ENCODE data around the gene FAM149A.

The FAM149A gene

DNA sequence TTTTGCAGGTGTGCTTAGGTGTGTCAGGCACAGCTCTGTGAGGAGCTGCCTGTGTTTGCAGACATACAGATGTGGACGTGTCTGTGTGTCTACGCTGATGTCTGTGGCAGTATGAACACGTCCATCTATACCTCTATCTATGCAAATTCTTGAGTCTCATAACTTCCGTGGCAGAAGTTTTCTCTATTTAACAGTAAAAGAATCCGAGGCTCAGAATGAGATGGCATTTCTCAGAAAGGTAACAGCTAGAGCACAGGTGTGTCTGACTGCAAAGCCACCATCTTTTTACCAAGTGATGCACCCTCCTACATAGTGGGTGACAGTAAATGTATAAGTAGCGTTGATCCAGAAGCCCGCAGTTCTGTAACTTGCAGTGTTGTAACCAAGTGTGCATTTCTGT, 47.0 kb downstream of the FAM149A start:
- H3K4me3 ChIP-seq (ENCODE audit: low read depth, low read length) = no peak overlapping the region

DNA sequence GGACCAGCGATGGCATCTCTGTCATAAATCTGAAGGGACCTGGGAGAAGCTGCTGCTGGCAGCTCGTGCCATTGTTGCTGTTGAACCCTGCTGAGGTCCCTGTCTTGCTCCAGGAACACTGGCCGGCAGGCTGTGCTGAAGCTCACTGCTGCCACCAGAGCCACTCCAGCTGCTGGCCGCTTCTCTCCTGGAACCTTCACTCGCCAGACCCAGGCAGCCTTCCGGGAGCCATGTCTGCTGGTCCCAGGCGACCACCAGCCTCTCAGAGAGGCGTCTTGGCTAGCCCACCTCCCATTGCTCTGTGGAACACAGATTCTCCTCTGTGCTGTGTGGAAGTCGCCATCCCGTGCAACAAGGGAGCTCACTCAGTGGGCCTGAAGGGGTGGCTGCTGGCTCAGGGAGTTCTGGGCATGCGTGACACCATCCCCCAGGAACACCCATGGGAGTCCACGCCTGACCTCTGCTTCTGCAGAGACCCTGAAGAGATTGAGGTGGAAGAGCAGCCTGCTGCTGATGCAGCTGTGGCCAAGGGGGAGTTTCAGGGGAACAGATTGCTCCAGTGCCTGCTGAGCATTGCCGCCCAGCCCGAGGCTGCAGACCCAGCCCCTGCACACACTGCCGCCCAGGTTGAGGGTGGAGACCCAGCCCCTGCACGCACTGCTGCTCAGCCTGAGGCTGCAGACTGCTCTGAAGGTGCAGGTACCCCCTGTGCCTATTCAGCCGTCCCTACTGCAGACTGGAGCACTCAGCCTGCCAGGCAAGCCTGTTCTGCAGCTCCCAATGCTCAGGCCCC, 53.7 kb downstream of the FAM149A start:
- H3K4me3 ChIP-seq (ENCODE audit: low read depth, low read length) = no peak overlapping the region

DNA sequence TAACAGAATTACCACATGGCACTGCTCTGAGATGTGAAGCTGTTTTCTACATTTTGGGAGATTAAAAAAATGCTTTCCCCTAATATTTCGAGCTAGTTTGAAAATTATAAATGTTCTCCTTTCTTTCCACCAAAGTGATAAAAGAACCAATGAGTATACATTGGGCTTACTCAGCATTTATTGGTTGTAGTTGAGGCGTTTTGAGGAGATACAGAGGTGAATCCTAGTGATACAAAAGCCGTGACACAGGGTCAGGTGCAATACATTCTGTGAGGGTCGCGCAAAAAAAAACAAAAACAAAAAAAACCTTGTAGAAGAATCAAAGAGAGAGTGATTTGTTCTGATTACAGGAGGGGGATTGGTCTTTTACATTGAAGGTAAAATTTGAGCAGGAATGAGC, 54.5 kb downstream of the FAM149A start:
- no peak overlapping the region for H3K4me3 ChIP-seq (ENCODE audit: low read depth, low read length)

DNA sequence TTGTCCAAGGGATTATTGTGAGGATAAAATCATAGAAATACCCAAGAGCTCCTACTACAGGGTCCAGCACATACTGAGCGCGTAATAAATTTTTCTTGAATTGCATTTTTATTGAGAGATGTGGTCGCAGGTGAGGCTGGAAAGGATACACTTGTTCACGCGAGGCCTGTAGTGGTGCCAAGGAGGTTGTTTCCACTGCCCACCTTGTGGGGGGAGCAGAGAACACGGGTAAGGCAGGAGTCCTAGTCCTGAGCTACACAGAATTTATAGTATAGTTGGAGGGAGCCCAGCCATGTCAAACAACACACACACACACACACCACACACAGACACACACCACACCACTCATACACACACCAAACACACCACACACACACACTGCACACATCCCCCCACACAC, 55.1 kb downstream of the FAM149A start:
- H3K4me3 ChIP-seq (ENCODE audit: low read depth, low read length) = no peak overlapping the region

DNA sequence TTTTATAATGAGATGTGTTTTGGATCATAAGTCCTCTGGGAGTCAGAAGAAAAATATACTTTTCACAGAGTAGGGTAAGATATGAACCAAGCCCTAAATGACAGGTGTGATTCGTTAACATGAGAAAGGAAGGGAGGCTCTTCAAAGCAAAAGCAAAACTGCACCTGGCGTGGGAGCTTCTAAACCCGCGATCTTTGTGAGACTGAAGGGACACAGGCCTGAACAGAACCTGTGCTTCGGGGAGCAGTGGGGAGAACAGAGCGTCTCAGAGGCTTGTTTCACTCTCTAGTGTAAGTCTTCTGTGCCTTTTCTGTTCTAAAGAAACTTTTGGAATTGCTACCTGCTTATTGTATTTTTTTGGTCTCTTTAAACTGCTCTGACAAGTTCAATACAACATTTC, 56.6 kb downstream of the FAM149A start:
- H3K4me3 ChIP-seq (ENCODE audit: low read depth, low read length) = no peak overlapping the region

DNA sequence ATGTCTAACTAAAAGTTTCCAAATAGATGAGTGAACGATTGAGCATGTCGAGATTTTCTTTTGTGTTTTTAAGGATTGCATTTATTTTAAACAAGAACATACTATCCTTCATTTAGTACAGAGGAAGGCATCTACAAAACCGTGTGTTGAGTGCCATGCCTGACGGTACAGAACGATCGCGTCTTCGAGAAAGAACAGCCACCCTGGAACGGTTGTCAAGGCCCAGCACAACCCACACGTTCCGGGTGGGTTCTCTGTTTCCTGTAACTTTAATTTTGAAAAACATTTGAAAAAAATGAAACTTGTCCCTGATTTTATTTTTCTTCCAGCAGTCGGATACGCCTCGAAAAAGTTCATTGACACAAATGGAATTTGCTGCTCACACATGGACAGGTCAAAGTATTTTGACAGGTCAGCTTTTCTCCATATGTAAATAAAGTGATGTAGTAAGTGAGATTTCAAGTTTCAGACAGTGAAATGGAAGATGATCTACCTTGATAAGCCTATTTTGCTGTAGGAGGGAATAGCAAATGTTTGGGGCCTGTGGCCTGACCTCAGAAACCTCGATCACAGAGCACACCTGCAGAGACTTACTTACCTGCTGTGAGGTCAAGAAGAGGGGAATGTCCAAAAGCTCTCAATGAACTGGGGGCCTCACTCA, 62.5 kb downstream of the FAM149A start:
- H3K4me3 ChIP-seq (ENCODE audit: low read depth, low read length) = no peak overlapping the region

DNA sequence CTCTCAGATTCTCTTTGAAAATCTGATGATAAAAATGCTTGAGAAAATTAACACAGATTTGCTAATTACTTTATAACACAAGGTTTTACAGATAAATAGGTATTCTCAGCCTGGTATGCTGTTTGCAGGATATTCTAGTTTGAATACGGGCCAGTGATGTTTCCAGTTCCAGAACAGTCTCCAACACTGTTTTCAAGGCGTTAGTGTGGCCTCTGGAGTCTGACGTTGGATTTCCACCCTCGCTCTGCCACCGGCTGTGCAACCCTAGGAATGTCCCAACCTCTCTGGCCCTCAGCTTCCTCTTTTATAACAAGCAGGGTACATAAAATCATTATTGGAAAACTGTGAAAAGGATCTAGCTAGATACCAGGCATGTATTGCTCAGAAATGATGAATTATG, 63.1 kb downstream of the FAM149A start:
- H3K4me3 ChIP-seq (ENCODE audit: low read depth, low read length) = no peak overlapping the region

DNA sequence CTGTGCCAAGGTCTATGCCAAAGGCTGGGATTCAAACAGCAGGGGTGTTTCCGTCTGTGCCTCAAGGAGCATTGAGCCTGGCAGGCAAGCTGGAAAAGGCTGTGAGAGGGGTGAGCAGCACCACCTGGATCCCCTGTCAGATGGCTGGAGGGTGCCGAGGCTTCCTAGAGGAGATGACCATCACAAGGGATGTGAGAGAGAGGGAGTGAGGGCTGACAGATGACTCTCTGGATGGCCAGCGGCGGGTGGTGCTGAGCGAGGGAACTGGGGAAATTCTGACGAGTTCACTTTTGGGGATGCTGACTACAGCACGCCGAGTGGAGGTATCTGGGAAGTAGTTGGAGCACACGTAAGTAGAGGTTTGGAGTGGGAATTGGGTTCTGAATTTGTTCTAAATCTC, 64.2 kb downstream of the FAM149A start:
- H3K4me3 ChIP-seq (ENCODE audit: low read depth, low read length) = no peak overlapping the region

DNA sequence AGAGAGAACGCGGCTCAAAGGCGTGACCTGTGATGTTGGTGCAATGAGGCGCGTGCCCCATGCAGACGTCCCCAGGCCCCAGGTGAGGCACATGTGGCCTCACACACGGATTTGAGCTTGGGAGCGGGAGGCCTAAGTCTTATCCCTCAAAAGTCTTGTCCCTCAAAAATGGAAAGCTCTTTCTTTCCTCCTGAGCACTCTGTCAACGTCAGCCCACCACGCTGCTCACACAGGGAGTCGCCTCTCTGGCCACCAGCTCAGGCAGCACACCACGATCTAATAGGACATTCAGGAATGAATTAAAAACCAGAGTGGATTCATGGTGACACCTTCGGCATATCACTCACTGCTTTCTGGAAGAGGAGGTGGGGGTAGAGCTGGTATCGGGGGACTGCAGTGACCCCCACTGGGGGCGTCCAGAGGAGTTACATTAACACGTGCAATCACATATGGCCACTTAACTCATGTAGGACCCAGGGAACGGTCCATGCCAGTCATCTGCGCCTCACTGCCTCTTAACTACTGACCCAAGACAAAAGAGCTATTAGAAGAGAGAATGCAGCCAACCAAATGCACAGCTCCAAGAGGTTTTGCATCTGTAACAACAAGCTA, 64.9 kb downstream of the FAM149A start:
- H3K4me3 ChIP-seq (ENCODE audit: low read depth, low read length) = no peak overlapping the region

DNA sequence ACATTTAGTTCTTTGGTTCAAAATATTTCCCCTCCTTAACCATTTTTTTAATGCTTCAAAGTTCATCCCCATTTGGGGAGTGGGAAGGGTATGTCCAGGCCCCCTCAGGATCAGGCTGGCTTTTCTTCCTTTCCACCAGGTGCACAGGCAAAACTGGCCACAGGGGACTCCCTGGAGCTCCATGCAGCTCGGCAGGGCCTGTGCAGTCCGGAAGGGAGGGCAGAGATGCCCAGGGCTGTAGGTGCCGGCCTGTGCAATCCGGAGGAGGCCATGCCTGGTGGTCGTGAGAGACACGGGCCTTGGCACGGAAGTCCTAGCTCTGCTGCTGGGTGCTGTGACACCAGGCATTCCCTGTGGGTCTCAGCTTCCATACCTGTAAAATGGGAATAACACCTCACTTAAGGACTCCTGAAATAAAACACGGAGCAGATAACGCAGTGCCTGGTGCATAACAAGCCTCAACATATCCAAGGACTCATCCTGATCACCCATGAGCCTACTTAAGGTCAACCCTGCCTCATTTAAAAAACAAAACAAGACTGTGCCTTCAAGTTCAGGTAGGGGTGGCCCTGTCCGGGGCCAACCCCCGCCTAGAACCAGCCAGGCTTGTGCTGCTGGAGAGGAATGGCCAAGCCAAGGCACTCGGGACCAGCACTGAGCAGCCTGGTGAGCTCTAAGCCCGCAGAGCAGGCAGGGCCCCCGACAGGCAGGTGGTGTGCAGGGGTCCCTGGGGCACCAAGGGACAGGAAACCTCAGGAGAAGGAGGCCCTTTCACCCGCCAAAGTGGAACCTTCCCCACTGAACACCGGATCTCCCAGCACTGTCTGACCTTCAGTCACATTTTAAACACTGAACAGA, 65.7 kb downstream of the FAM149A start:
- H3K4me3 ChIP-seq (ENCODE audit: low read depth, low read length) = no peak overlapping the region

DNA sequence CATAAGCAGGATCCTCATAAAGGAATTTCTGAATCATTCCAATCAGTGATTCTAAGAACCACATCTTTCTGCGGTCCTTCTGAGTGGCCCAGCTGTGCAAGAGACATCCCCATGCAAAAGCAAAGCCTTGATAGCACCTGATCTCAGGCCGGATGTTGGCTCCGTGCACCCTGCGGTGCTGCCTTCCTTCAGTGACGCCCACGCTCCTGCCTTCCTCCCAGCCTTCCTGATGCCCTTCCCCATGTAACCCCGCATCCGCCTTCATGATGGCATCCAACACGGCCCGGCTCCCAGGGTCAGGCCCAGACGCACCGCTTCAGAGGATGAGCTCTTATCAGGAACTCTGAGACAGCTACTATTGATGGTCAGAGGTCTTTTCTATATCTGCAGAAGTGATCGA, 66.5 kb downstream of the FAM149A start:
- no peak overlapping the region for H3K4me3 ChIP-seq (ENCODE audit: low read depth, low read length)

DNA sequence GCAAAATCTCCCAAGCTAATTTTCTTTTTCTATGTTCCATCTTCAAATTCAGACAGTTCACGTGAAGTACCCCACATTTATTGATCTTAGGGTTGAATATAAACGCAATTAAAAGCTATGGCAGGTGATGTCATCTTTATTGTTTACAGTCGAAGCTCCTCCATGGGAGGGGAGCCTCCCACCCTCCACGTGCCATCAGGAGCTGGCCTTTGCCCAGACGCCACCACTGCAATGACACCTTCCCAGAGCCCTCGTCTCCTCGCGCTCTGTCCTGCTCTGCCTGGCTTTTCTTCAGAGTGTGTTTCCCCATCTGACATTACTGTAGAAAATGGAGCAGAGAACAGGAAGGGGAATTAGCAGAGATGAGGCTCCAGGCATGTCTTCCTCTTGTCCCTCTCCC, 68.0 kb downstream of the FAM149A start:
- H3K4me3 ChIP-seq (ENCODE audit: low read depth, low read length) = no peak overlapping the region

DNA sequence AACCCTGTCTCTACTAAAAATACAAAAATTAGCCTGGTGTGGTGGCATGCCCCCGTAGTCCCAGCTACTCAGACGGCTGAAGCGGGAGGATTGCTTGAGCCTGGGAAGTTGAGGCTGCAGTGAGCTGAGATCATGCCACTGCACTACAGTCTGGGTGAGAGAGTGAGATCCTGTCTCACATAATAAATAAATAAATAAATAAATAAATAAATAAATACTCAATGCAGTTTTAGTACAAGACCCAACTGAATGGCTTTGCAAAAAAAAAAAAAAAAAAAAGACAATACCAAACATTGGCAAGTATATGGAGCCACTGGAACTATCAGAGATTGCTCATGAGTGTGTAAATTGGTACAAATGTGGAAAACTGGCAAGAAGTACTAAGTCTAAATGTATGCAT, 83.6 kb downstream of the FAM149A start:
- no peak overlapping the region for H3K4me3 ChIP-seq (ENCODE audit: low read depth, low read length)

DNA sequence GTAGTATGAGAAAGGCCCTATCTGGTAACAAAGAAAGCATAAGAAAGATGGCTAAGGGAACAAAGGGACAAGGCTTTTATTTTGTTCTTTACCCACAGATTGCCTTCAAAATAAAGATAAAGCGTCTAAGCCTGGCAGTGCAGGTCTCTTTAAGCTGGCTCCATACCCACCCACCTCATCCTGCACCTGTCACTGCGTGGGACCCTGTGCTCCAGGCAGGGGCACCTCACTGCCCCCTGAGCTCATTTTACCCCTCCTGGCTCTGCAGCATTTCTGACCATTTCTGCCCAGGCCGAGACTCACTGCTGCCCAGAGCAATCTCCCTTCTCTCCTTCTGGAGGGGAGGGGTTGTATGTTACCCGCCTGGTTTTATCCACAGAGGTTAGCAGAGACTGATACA, 85.2 kb downstream of the FAM149A start:
- H3K4me3 ChIP-seq (ENCODE audit: low read depth, low read length) = no peak overlapping the region

DNA sequence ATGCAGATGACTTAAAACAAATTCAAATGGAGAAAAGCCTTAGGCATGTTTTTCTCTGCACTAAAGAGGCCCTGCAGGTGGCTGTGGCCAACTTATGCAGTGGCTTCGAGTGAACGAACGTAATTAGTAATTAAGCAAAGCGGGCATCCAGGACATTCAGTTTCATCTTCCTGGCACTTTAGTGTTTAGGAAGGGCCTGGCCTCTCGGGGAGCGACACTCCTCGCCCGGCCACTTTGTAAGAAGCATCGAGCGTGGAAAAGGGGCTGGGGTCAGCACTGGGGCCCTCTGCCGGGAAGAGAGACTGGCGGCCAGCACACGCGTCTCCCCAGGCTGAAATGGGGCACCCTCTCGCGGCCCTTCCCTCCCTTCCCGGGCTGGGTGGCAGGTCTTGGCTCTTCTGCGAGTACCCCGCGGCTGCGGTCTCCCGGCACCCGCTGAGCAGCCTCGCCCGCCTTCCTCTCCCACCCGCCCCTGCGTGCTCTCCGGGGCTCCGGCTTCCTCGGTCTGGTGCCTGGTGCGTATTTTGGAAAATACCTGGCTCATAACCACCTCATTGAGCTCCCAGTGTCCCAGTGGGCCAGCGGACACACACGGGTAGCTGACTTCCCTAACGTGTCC, 86.2 kb downstream of the FAM149A start:
- H3K4me3 ChIP-seq (ENCODE audit: low read depth, low read length) = peak overlapping the region; percentile 88

DNA sequence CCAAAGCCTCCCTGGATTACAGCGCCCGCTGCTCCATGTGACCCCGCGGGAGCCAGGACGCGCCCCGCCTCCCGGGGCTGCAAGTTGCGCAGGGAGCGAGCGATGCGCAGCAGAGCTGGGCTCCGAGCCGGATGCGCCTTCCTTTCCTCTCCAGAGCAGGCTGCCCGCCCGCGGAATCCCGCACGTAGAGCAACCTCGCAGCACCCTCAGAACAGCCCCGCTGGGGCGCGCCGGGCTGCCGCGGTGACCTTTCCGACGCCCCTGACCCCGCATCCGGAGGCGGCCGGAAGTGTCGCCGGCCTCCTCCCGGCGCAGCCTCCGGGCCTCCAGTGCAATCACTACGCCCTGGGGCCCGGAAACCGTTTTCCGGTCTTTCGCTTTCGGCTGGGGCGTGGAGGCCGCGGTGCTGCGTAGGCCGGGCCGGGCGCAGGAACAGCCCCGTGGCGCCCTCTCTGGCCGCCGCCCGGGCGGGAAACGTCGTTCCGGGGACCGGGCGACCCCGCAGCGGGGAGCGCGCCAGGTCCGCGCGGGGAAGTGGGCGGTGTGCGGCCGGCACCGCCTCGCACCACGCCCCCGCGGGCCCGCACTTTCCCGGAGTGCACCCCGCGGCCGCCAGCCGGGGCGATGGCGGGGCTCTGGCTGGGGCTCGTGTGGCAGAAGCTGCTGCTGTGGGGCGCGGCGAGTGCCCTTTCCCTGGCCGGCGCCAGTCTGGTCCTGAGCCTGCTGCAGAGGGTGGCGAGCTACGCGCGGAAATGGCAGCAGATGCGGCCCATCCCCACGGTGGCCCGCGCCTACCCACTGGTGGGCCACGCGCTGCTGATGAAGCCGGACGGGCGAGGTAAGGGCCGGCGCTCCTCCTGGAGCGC, 86.9 kb downstream of the FAM149A start, which contains the start of gene CYP4V2:
Gene CYP4V2, plus strand, starts transcription at position 368 of the 866 bp plus-strand sequence. Its CDS starts 257 bp downstream, at position 625.
- H3K4me3 ChIP-seq (ENCODE audit: low read depth, low read length) = peak within 1 kb of the TSS; percentile 88

DNA sequence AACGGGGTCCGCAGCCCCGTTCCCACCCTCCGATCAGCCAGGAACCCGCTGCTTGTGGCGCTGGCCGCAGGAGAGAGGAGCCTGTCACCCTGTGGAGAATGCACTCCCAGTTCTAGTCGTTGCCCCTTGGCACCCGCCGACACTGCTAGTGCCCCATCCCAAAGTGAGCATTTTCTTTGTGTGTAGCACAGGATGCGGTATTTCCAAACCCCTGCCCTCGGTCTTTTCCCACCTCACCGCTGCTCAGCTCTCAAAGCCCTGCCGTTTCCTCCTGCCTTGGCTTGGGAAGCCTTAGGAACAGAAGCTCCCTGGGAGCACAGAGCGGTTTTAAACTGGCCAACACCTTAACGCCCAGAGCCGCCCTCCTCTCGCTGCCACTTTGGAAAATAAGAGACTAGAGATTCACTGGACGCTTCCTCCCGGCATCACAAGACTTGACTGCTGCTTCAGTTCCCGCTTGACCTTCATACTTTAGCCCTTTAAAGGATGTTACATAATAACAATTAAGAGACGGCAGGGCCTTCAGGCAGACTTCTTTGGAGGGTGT, 87.6 kb downstream of the FAM149A start:
- peak overlapping the region; percentile 88 for H3K4me3 ChIP-seq (ENCODE audit: low read depth, low read length)

DNA sequence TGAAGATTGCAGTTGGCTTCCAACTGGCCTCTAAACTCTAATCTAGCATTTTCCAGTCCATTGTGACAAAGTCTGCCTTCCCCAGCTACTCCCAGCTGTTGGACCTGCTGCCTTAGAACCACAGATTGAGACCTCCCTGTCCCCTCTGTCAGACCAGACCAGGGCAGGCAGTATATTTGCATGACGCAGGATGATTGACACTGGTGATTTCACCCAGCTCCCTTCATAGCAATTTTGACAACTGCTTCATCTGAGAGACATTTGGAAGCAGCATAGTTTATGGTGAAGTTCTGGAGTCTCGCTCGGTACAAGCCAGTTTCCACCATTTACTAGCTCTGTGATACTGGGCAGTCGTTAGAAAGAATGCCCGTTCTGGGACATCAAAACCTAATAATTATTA, 89.3 kb downstream of the FAM149A start:
- H3K4me3 ChIP-seq (ENCODE audit: low read depth, low read length) = no peak overlapping the region

DNA sequence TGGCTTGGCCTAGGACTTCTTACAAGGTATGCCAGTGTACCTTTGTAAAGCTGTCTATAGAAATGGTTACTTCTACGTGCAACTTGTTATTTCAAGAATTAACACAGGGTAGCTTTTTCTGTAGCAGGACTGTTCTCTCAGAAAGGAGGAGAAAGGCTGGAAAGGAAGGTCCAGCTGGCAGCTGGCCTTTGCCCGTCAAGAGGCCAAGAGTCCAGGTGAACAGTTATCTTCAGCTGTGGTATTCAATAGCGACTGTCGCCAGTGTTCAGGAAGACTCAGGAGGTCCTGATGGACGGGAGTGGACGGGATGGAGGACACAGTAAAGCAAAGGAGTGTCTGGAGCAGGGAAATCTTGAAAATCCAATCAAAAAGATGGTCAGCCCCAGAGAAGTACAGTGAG, 91.6 kb downstream of the FAM149A start:
- no peak overlapping the region for H3K4me3 ChIP-seq (ENCODE audit: low read depth, low read length)
